HG02678 (cell line): ENCODE measurements around the gene BTD.
A peak's percentile ranks its signal among the peaks of the same experiment; 100 is the strongest.

ENCODE experiments used
- ATAC-seq: cut with Tn5 transposase; IDR thresholded peaks from one replicate; pipeline ENCODE4 v1.9.1; 2021; ENCODE audit warnings: mild to moderate bottlenecking, moderate library complexity; ENCODE audit not compliant: unreplicated experiment

Gene BTD

DNA sequence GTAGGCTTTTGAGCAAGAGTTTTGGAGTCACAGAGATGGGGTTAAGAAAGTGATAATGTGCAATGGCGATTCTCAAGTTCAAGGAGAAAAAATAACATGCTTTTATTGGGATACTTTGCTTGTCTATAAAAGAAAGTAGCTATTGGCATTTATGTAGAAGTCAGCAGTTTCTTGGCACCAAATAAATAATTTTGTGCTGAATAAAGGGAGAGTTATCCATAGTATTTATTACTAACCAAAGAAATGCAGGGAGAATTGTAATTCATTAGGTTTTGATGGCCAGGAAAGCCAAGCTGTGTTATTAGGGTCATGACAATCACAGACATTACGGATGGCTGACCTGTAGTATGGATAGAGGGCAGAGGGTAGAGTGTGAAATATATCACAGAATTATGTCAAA lies 33.1 kb downstream of the BTD start:
- no peak for ATAC-seq

DNA sequence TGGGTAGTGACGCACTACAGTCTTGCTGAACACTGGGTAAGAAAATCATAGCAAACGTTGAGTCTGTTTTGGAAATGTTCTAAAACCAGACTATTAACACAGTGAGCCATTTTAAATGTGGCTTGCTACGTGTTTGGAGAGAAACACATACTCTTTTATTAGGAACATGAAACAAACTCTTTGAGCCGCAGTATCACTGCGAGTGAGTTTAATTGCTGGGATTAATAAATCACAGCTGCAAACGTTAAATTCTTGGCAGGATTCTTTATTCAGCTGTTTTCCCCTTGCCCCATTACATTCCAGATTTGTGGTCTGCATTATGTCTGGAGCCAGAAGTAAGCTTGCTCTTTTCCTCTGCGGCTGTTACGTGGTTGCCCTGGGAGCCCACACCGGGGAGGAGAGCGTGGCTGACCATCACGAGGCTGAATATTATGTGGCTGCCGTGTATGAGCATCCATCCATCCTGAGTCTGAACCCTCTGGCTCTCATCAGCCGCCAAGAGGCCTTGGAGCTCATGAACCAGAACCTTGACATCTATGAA lies 33.6 kb downstream of the BTD start:
- ATAC-seq = no peak

DNA sequence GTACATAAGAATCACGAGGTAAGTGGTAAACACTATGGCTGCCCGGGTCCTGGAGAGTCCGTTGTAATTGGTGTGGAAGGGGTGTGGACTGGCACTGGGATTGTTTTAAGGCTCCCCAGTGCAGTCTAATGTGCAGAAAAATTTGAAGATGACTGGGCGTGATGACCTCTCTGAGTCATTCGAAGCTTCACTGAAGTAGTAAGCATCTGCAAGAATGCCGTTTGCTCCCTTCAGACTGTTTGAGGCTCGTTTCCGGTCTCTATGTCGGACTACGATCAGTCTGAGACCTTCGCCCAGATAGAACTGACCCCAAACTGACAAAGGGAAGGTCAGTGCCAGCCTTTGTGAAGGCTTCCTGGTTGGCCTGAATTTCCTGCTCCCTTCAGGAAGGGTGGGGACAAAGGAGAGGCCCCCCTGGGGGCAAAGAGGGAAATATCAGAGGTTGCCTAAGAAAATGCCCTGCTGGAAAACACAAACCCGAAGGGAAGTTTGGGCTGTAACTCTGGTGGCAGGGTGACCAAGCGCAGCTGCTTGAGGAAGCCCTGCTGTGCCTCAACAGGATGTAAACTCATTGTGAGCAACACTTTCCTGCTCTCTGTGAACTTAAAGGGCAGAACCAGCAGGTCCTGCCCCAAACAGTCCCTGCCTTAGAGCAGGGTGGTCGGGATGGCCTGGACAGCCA lies 34.6 kb downstream of the BTD start:
- no peak for ATAC-seq

DNA sequence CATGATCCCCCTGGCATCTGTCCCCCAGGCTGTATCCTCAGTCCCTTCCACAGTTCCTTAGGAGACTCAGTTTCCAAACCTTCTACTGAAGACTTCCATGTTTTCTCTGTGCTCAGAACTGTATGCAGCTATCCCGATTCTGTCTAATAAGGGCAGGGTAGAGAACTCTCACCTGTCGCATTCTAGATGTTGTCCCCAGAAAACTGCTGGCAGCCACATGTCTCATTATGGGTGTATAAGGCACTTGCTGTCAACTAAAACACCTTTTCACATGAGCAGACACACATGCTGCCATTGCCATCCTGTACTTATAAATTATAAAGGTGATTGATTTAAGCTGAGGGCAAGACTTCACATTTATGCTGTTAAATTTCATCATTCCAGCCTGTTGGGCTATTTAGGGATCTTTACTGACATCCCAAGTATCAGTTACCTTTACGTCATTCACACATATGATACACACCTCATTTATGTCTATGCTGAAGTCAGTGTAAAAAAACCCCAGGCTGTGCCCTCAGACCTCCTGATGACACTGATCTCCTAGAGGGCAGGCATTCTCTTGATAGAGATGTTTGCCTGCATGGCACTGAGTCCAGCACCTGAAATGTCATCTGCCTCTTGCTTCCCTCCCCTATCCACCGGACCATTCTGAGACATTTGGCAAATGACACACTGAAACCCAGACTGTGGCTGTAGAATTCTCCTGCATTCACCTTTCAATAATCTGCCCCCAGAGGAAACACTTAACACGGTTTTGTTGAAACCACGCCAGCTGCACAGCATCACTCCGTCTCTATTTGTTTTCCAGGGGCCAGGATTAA lies 35.8 kb downstream of the BTD start:
- ATAC-seq = no peak

DNA sequence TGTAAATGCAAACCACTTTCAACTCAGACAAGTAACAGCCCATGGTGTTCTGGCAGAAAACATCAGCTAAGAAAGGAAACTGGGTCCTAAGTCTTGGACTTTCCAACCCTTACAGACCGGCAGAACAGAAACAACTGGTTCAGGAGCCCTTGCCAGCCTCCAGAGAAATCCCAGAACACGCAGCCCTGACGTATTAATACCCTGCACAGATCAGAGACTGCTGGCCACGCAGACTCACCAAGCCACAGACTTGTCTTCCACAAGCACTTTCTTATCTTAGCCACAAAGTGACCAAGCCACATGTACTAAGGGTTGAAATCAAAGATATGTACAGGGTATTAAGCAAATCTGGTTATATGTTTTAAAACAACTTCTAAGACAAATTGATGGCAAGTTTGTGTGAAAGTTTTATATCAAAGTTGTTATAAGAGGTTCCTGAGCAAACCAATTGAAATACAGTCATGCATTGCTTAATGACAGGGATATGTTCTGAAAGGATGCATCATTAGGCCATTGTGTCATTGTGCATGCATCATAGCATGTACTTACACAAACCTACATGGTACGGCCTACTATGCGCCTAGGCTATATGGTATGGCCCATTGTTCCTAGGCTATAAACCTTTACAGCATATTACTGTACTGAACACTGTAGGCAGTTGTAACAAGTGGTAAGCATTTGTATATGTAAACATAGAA lies 36.8 kb downstream of the BTD start:
- no peak for ATAC-seq

DNA sequence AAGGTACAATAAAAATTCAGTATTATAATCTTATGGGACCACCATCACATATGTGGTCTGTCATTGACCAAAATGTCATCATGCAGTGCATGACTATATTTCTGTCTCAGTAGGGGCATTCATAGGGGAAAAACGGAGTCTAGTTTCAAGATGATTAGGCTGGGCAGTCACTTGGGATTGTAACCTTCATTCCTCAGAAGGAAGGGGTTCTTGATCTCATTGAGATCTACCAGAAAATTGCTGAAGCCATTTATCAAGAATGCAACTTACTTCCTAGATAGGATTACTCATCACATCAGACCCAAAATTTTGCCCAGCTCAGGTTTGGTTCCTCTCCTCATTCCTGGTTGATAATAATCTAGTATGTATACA lies 37.3 kb downstream of the BTD start:
- ATAC-seq = peak; percentile 40

DNA sequence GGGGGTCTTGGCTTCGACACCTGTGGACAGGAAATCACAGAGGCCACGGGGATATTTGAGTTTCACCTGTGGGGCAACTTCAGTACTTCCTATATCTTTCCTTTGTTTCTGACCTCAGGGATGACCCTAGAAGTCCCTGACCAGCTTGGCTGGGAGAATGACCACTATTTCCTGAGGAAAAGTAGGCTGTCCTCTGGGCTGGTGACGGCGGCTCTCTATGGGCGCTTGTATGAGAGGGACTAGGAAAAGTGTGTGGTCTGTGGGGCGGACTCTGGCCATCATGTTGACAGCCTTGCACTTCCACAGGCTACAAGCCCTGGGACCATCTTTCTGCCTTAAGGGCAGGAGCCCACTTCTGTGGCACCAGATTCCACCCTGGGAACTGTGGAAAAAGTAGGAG lies 43.7 kb downstream of the BTD start:
- ATAC-seq = no peak

DNA sequence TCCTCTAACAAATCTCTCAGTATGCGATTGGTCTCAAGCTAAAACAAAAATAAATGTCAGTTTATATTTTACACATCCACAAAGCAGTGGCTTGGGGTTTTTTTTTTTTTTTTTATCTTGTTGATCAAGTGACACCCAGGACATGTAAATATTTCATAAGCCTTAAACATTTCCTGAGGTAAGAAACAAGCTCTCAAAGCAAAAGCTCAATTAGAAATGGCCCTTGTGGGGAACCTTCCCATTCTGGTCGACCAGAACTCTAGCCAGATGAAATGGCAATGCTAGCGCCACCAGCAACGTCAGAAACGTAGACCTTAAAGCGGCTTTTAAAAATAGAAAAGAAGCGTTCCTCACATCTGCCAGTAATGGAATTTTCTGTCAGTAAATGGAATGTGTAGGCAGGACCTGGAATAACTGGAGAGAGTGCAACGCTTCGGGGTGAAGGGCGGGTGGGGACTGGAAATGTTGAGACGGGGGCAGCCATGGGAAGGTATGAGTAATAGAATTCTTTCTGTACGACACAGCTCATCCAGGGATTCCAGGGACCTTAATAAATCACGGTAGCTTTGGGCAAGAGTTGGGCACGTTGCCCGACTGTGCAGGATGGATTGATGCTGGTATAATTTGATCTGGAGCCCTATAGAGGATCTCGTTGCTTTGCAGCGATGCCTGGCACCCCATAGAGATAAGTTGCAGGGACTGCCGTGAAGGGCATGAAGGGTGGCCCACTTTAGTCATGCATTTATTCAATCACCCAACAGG lies 44.4 kb downstream of the BTD start:
- ATAC-seq = no peak

DNA sequence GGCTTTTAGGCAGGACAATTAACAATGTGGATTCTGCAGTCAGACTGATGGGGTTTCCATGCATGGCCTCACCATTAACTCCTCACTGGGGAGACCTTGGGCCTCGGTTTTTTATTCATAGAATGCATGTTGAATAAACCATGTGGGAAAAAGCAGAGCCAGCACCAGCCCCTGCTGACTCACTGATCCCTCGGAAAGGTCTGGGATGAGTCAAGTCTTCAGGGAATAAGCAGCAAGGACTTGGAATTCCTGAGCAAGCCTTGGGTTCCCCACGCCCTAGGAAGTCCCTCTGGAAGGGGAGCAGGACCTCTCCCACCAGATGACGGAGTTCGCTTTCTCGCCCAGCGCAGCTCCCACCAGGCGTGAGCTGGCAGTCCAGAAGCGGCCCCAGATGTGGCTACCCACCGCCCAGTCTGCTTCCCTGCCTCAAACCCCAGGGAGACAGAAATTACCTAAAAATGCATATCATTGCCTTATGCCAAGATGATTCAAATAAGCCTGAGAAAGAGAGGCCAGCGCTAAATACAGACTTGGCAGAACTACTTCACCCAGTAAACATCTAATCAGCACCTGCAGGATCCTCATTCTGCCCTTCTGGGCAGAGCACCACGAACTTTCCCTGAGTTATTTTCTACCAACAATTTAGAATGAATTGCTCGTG lies 45.4 kb downstream of the BTD start:
- ATAC-seq = peak; percentile 37

DNA sequence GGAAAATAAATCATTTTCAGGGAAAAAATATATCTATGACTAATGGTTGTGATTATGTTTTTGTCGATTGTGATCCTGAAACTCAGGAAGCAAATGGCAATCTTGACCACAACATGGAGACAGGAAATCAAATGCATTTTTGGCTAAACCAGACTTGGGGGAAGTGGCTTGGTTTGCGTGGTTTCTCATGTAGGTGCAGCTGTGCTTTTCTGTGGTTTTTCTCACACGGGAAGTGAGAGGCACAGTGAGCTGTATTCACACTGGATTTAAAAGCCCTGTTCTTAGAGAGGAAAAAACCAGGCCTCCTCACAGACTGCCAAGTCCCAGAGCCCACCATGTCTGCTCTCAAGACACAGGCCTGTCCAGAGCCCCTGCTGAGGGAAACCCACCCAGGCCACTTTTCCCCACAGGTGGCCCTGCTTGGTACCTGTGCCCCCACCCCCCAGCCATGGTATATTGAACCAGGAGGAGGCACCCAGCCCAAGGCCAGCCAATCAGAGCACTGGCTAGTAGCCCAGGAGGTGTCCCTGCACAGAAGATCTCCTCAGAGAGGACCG lies 46.1 kb downstream of the BTD start:
- peak; percentile 93 for ATAC-seq

DNA sequence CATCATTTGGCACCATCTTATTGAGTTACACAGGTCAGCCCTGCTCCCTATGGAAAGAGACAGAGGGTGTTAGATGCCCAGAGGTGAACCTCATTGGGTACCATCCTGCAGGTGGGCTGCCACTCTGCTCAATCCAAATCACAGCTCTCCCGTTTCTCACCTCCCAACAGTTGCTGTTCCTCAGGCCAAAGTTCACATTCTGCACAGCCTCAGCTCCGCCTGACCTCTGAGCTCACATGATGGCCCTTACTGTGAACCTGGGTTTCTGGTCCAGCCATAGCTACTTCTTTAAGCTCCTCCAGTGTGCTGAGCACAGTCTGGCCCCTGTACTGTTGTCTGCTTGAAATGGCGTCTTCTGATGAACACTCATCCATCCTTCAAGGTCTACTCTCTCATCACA lies 47.8 kb downstream of the BTD start:
- no peak for ATAC-seq

DNA sequence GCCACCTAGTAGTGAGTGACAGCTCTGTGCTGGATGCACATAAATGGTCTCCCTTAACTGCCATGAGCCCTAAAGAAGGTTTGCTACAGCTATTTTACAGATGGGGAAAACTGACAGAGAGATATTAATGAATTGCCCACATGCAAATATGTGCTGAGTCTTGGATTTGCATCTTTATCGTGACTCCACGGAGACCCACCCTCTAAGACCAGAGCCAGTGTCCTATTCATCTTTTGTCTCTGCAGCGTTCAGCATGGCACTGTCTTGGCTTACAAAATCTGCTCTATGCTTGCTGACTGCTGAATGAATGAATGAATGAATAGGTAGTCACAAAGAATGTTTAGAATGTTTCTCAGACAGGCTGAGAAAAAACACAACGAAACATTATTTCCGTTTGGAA lies 48.3 kb downstream of the BTD start:
- no peak for ATAC-seq

DNA sequence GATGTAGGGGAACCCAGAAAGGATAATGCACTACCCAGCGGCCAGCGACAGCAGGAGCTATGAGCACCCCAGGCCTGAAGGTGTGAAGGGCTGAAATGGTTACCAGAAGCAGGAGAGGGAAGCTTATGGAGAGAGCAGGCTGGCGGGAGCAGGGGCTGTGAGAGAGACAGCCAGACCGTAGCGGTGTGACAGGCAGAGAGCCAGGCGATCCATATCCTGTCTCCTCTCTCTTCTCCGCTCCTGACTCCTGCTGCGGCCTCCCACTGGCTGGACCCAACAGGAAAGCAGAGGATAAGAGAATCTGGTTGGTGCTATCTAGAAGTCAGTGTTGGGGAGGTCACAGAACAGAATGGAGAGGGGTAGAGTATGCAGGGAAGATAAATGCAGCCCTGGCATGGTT lies 49.9 kb downstream of the BTD start:
- ATAC-seq = no peak

DNA sequence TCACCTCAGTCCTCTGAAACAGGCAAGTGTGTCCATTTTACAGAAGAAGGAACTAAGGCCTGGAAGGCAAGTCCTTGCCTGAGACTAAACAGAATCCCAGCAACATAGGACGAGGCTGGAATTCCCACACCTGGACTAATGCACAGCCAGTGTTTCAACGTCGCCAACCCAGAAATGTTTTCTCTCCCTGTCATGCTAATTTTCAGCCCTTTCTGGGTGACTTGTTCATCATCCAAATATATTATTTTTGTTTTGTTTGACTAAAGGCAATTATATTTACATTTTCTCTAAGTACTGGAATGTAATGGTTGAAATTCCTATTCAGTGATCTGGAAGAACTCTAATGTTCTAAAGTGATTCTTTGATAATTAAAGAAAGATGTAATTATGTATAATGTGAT lies 51.8 kb downstream of the BTD start:
- no peak for ATAC-seq

DNA sequence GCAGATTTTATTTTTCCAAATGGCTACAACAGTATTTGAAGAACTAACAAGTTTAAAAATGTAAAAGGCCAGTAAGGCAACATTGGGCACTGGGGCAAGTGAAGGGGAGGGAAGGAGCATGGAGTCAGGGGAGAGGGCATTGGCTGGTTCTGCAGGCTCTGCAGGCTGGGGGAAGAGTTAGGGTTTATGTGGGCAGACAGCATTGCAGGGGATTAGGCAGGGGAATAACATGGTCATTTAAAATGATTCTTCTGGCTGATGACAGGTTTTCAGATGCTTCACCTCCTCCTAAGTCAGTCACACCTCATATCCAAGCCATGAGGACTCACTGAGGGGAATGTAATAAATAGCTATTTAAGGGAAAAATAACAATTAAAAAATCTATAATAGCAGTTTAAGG lies 52.6 kb downstream of the BTD start:
- ATAC-seq = no peak

DNA sequence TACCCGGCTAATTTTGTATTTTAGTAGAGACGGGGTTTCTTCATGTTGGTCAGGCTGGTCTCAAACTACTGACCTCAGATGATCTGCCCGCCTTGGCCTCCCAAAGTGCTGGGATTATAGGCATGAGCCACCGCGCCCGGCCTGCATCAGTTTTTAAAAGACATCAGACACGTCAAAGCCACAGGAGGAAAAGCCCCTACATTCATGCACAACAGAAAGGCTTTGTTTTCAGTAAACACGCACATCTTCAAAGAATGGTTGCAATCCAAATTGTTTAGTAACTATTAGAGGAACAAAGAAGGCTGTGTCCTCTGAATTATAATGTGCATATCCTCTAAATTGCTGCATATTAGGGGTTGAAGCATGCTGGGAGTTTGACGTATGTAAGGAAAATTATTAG lies 53.3 kb downstream of the BTD start:
- ATAC-seq = no peak

DNA sequence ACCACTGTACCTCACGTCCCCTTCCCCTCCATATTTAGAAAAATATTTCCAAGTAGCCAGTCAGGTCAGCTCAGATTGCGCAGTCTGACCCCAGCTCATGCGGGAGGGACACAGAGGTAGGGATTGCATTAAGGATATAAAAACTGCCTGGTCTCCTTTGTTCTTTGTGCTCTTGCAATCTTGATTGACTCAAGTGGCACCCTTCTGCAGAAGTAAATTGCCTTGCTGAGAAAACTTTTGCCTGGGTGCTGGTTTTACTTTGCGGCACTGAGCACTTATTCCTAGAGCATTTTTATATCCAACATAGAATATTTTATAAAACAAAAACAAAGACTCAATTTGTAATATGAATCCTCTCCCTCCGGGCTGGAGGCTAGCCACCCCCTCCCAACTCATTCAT lies 54.8 kb downstream of the BTD start:
- no peak for ATAC-seq

DNA sequence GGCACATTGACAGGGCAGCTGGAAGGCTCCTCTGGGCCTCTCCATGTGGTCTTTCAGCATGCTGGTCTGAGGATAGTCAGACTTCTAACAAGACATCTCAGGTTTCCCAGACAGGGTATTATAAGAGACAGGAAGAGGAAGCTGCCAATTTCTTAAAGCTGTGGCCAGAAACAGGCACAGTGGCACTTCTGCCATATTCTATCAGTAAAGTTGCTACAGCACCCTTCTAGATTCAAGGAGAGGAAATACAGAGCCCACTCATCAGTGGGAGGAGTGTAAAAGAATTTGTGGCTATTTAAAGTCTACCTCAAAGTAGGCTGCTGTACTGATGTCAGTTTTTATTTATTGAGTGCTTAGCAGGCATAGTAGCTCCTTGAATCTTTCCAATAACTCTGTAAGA lies 55.5 kb downstream of the BTD start:
- ATAC-seq = no peak

DNA sequence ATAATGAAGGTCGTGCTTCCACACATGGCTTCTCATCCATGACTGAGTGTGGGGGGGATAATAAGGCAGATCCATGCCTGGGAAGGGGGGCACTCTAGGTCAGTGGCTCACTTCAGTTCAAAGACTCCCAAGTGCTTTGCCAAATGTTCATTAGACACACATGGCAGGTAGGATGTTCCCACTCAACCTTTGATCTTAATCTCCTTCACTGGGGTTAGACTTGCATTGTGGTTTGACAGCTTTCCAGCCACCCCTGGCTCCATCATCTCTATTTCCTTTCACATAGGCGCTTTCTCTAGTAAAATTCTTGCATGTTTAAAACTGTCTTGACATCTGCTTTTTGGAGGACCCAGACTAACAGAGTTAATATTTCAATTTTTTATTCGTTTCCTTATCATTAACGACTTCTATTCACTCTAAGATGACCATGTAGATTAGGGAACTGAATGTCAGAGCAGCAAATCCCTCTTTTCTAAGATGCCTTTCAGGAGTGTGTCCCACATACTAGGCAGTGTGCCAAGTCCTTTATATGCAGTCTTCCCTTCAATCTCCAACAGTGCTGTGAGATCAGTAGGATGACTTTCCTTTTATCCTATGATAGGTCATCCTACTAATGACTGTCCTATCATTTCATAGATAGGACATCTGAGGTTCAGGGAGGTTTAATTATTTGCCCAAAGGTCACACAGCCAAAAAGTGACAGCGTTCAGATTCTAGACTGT lies 57.9 kb downstream of the BTD start:
- ATAC-seq = no peak
